ENCODE results near the gene TIMM13. TPM values are rescaled to one million over a fixed set of nuclear protein-coding genes. Genes with fewer than 3 reads are reported as not detected.
"Not testable (repeated sequence)": the region's sequence is repeated elsewhere in the genome, so short reads cannot be mapped to it uniquely, and the experiment has no call there.

The TIMM13 gene
- total and polyA plus RNA-seq, 8 donors: 37.7 to 71.8 (median 48.2) TPM

- peak; percentile 56 for FAIRE-seq
- DNase-seq: peak; percentile 79 to 91 (median 86)
- H3K27ac ChIP-seq: no peak overlapping the region
- no peaks in the 10 kb centered on the region for H3K36me3 ChIP-seq
- H3K9me3 ChIP-seq: no peaks in the 10 kb centered on the region
- 8 to 10% methylated on average over 45 to 46 of the region's 46 CpGs for WGBS, 2 donors
- H3K27me3 ChIP-seq: no peaks in the 10 kb centered on the region
- intact Hi-C loops (cut with DNase I): loop anchor here in 1 of 3 donors (10.0 kb wide), 1 partner anchor 152 kb away; no protein-coding TSS in a partner anchor
- peak; percentile 78 to 89 (median 86) for ATAC-seq
- TF ChIP-seq CTCF (IDR thresholded peaks at IDR 0.05): no peak
- no peaks in the 10 kb centered on the region for H3K4me1 ChIP-seq
- H3K4me3 ChIP-seq: peak overlapping the region in 2 of 4 donors; percentile 46 to 68
These were observed 35.4 kb upstream of the TIMM13 start for GRCh38 chr19:2462635-2463421.

DNA sequence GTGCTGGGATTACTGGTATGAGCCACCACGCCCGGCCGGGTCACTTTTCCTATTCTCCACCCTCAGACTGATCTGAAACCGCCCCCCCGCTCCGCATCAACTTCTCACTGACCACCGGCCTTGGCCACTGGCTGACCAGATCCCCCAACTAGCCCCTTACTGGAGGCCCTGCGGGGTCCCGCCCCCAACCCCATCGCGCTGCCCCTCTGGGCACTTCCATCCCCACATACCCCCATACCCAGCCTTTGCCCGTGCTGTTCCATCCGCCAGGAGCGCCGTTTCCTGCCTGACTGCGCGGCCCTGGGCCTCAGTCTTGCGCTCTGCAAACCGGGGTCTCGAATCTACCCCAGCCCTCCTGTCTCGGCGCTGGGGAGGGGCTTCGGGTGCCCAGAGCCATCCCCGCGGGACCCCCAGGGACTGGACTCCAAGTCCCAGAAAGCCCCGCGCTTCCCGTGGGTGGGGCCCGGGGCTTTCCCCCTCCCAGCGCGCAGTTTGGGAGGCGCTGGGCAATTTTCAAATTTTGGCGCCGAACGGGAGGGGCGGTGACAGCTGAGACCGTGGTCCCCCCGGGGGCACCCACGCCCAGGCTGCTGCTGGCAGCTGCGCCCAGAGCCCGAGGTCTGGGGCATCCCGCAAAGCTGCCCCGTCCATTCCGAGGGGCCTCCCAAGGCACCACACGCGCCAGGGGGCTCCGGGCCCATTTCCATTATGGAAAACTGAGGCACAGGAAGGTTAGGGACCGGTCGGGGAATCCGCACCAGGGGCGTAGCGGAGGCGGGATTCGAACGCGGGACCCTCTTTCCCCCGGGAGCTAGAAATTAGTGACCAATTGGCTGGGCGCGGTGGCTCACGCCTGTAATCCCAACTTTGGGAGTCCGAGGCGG lies 34.6 kb upstream of the TIMM13 start:
- no peak for FAIRE-seq
- H3K27ac ChIP-seq: no peak overlapping the region
- H3K4me1 ChIP-seq: no peaks in the 10 kb centered on the region
- ATAC-seq: peak; percentile 42 to 68 (median 58)
- peak overlapping the region; percentile 20 to 68 (median 50) for H3K4me3 ChIP-seq
- intact Hi-C loops (cut with DNase I): loop anchor here in 1 of 3 donors (10.0 kb wide), 1 partner anchor 153 kb away; no protein-coding TSS in a partner anchor
- H3K27me3 ChIP-seq: no peaks in the 10 kb centered on the region
- no peaks in the 10 kb centered on the region for H3K36me3 ChIP-seq
- DNase-seq: peak in 4 of 6 donors; percentile 60 to 75 (median 68)
- TF ChIP-seq CTCF (IDR thresholded peaks at IDR 0.05): no peak
- WGBS, 2 donors: 5 to 6% methylated on average over 61 to 62 of the region's 62 CpGs
- no peaks in the 10 kb centered on the region for H3K9me3 ChIP-seq

DNA sequence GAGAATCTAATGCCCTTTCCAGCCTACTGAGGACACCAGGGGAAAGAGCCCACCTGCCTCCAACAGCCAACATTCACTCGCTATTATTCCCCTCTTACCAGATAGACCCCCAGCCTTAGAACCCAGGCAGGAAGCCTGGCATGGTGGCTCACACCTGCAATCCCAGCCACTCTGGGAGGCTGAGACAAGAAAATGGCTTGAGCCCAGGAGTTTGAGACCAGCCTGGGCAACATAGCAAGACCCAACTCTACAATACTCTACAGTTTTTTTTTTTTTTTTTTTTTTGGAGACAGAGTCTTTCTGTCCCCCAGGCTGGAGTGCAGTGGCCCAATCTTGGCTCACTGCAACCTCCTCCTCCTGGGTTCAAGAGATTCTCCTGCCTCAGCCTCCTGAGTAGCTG lies 32.9 kb upstream of the TIMM13 start:
- ATAC-seq (no peak), FAIRE-seq (no peak), DNase-seq (no peak)
- no peaks in the 10 kb centered on the region for H3K9me3 ChIP-seq
- peaks cover 0 to 3% (median 0%) of the 10 kb centered on the region in 3 donors for H3K4me1 ChIP-seq
- no peak for TF ChIP-seq CTCF (IDR thresholded peaks at IDR 0.05)
- H3K27me3 ChIP-seq: no peaks in the 10 kb centered on the region
- no peak overlapping the region for H3K4me3 ChIP-seq
- intact Hi-C loops (cut with DNase I): loop anchor here in 1 of 3 donors (10.0 kb wide), 1 partner anchor 155 kb away; no protein-coding TSS in a partner anchor
- no peaks in the 10 kb centered on the region for H3K36me3 ChIP-seq
- no peak overlapping the region for H3K27ac ChIP-seq
- 87 to 100% methylated on average over 1 of the region's 1 CpG for WGBS, 2 donors

DNA sequence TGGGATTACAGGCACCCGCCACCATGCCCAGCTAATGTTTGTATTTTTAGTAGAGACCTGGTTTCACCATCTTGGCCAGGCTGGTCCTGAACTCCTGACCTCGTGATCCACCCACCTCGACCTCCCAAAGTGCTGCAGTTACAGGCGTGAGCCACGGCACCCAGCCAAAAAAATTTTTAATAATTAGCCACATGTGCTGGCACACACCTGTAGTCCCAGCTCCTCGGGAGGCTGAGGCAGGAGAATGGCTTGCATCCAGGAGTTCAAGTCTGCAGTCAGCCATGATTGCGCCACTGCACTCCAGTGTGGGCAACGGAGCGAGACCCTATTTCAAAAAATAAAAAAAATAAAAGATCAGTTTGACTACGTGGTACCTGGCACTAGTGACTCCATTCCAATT lies 31.4 kb upstream of the TIMM13 start:
- H3K36me3 ChIP-seq; H3K9me3 ChIP-seq; intact Hi-C loops (cut with DNase I); H3K4me1 ChIP-seq; DNase-seq; ATAC-seq; H3K4me3 ChIP-seq; FAIRE-seq; H3K27me3 ChIP-seq; H3K27ac ChIP-seq: not testable (repeated sequence)
- 54 to 58% methylated on average over 10 of the region's 10 CpGs for WGBS, 2 donors

DNA sequence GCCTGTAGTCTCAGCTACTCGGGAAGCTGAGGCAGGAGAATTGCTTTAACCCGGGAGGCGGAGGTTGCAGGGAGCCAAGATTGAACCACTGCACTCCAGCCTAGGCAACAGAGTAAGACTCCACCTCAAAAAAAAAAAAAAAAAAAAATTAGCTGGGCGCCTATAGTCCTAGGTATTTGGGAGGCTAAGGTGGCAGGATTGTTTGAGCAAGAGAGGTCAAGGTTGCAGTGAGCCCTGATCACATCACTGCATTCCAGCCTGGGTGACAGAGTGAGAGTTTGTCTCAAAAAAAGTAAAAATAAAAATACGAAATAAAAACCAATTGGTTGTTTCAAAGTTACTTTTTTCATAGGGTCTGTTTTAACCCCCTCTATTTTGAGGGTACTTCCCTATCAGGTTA lies 30.7 kb upstream of the TIMM13 start:
- ATAC-seq (no peak), FAIRE-seq (no peak), DNase-seq (no peak)
- Histone ChIP-seq H3K27me3 (no peaks in the 10 kb centered on the region), H3K4me1 (peaks cover 0 to 3% (median 0%) of the 10 kb centered on the region in 3 donors), H3K36me3 (no peaks in the 10 kb centered on the region), H3K4me3 (no peak overlapping the region), H3K27ac (no peak overlapping the region), H3K9me3 (no peaks in the 10 kb centered on the region)
- no peak for TF ChIP-seq CTCF (IDR thresholded peaks at IDR 0.05)
- intact Hi-C loops (cut with DNase I): no loop called here
- WGBS, 2 donors: 82 to 86% methylated on average over 5 of the region's 5 CpGs

Measured in pancreas (tissue), 10 donors.